ENCODE results near the gene PTGIR.

DNA sequence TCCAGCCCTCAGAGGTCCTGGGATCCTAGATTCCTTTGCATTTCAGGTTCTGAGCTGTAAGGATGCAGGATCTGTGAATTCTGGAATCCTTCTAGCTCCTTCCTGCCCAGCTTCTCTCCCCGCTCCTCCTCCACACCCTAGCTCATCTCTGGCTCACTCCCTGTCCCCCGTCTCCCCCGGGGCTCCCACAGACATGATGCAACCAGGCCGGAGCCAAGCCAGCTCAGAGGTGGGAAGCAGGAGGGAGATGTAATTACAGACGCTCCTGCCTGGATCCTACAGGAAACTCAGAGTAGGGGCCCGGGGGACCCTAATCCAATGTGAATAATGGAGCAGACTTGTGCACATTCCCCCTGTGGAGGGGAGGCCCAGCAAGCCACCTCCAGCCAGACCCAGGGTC is 6.6 kb upstream of the PTGIR start:
- TF ChIP-seq SP1 (IDR thresholded peaks at IDR 0.05): no peak
- no peak for TF ChIP-seq TARDBP (IDR thresholded peaks at IDR 0.05)
- no peak for TF ChIP-seq ELF4 (IDR thresholded peaks at IDR 0.05)
- TF ChIP-seq SUZ12 (IDR thresholded peaks at IDR 0.05): no peak
- TF ChIP-seq BHLHE40 (IDR thresholded peaks at IDR 0.05; ENCODE audit: borderline replicate concordance): no peak
- TF ChIP-seq ZNF384 (IDR thresholded peaks at IDR 0.05): no peak

Measured in HEK293T (cell line).